Measurements from ENCODE around the gene LIPT2.
"Not testable (repeated sequence)": the region's sequence is repeated elsewhere in the genome, so short reads cannot be mapped to it uniquely, and the experiment has no call there.

Gene LIPT2

GRCh38 chr11:74492974-74493790, at the start of gene LIPT2:
Gene LIPT2 (minus strand): TSS chr11:74493724. CDS start chr11:74493703, 21 bp downstream.
- DNase-seq (ENCODE audit: low spot score) (peak; percentile 87), FAIRE-seq (peak; percentile 62)

DNA sequence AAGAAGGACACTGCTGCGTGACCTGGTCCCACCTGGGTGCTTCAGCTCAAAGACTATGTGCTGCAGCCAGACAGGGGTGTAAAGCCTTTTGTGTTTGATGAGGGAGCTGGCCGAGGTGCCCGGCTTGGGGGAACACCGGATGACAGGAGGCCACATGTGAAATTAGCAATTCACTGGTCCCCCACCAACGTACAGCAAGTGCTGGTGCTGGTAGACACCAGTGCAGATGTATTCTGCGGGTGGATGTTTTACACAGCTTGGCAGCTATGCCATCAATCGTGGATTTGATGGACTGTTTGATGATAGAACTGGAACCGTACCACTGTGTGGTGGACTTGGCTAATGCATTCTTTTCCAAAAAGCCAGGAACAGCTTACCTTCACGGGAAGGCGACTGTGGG, 47.9 kb upstream of the LIPT2 start:
- FAIRE-seq (no peak), DNase-seq (ENCODE audit: low spot score) (no peak)

DNA sequence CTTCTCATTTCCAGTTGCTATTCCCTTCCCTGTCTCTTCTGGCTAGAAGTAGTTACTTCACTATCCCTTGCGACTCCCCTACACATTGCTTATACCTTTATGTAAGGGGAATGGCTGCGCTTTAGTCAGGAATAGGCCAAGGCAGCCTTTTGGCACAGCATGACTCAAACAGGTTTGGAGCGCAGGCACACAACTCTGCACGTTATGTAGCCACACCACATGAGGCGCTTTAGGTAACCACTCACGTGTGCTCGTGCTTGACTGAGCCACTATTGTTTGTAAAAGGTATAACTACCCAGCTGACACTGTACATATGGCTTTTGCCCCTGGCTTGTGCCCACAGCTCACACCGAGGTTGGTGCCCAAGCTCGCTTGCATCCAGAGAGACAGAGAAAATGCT, 46.7 kb upstream of the LIPT2 start:
- no peak for FAIRE-seq

DNA sequence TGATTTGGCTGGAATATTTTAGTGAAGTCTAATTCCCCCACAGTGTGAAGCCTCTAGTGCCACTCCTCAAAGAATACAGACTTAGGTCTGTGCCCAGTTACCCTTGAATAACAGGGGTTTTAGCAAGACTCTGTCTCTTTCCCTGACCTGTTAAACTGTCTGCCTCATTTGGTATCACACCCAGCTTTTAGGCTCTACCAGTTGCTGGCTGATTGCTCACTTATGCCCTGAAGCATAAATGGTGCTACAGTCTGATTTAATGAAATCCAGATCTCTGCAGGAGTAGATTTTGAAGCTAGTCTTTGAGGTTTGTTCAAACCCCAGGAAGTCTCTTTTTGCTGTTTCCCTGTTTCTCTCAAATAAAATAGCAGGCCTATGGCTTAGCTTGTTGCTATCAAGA, 45.2 kb upstream of the LIPT2 start:
- DNase-seq (ENCODE audit: low spot score) (no peak), FAIRE-seq (no peak)

More for the DNA sequence above, 46.7 kb upstream of the LIPT2 start:
- DNase-seq (ENCODE audit: low spot score) = no peak

- FAIRE-seq (no peak), DNase-seq (ENCODE audit: low spot score) (no peak)
These were observed 42.0 kb upstream of the LIPT2 start for GRCh38 chr11:74535371-74536160.

- not testable (repeated sequence) for DNase-seq (ENCODE audit: low spot score); FAIRE-seq
These were observed 41.4 kb upstream of the LIPT2 start for GRCh38 chr11:74534946-74535275.

DNA sequence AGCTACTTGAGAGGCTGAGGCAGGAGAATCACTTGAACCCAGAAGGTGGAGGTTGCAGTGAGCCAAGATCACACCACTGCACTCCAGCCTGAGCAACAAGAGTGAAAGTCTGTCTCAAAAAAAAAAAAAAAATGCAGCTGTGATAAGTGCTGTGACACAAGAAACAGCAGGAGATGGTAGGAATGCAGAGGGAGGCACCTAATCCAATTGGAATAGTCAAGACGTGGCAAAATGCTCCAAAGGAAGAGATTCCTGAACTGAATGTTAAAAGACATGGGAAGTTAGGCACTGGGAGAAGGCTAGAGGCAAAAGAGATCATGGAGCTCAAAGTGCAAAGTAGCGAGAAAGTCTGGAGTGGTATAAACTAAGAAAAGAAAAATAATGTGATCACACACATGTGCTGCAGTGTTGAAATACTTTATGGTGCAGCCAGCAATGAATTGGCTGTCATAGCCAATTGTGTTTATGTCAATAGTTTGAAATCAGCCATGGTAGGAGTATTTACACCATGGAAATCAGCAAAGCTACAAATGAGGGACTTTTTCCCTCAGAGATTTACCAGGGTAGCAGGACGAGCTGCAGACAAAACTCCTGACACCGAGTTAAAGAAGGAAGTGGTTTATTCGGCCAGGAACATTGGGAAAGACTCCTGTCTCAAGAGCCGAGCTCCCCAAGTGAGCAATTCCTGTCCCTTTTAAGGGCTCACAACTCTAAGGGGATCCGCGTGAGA, 40.9 kb upstream of the LIPT2 start:
- DNase-seq (ENCODE audit: low spot score) (no peak), FAIRE-seq (no peak)

GRCh38 chr11:74533421-74533820, 39.9 kb upstream of the LIPT2 start:
- DNase-seq (ENCODE audit: low spot score) (no peak), FAIRE-seq (no peak)

DNA sequence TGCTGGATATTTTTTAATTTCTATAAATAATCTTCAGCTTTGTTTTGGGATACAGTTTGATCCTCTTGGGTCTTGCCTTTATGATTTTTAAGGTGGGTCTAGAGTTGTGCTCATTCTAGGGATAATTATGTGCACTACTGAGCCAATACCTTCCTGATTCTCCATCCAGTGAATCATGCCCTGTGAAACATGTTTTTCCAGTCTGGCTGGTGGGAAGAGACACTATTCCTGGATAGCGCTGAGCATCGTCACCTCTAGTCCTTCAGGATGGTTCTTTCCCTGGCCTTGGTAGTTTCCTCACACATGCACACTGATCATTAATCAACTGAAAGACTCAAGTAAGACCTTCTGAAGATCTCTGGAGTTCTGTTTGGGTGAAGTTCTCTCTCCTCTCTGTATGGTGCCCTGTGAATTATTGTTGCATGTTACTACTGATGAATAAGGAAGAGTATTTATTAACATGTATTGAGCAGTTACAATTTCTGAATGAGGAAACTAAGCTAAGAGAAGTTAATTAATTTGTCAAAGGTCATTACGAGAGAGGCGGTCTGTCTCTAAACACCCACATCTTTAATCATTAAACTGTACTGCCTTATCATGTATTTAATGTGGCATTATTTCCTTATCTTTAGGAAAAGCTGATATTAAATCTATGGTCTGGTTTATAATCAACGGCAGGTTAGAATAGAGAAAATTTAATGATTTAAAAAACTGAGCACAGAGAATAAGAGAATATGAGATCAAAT, 39.1 kb upstream of the LIPT2 start:
- FAIRE-seq = no peak
- DNase-seq (ENCODE audit: low spot score) = no peak

DNA sequence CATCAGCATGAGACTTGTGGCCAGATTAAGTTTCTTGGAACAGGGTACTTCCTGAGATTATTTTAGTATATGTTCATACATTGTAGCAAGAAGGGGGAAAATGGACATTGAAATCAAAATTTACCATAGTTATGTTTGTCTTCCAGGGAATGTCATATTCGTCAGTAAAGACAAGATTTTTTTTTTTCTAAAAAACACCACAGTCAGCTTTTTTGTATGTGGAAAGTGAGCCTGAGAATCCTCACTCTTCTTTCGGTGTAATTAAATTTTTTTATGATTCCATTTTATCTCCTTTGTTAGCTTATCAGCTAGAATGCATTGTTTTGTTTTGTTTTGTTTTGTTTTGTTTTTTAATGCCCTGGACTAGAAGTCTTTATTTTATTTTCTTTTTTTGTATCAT, 31.5 kb upstream of the LIPT2 start:
- FAIRE-seq (no peak), DNase-seq (ENCODE audit: low spot score) (no peak)

DNA sequence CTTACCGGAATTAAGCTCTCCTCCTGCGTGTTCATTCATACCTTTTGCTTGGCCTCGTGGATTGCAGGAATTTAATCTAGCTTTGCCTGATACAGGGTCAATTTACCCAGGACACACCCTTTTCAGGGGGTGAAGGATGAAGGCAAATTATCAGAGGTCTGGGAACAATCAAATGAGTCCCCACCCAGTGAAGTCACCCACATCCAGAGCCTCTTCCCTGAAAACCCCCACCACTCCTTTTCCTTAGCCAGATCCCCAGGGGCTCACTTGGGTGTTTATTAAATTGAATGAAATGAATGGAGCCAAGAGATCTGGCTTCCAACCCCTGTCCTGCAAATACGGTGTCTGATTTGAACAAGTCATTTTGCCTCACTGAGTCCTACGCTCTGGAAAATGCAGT, 31.0 kb upstream of the LIPT2 start:
- no peak for FAIRE-seq
- no peak for DNase-seq (ENCODE audit: low spot score)

- no peak for DNase-seq (ENCODE audit: low spot score)
These were observed 29.3 kb upstream of the LIPT2 start for GRCh38 chr11:74522776-74523175.

GRCh38 chr11:74521666-74522252, 28.2 kb upstream of the LIPT2 start:
- FAIRE-seq (no peak), DNase-seq (ENCODE audit: low spot score) (no peak)

More at GRCh38 chr11:74522776-74523175, 29.3 kb upstream of the LIPT2 start:
- FAIRE-seq = no peak

DNA sequence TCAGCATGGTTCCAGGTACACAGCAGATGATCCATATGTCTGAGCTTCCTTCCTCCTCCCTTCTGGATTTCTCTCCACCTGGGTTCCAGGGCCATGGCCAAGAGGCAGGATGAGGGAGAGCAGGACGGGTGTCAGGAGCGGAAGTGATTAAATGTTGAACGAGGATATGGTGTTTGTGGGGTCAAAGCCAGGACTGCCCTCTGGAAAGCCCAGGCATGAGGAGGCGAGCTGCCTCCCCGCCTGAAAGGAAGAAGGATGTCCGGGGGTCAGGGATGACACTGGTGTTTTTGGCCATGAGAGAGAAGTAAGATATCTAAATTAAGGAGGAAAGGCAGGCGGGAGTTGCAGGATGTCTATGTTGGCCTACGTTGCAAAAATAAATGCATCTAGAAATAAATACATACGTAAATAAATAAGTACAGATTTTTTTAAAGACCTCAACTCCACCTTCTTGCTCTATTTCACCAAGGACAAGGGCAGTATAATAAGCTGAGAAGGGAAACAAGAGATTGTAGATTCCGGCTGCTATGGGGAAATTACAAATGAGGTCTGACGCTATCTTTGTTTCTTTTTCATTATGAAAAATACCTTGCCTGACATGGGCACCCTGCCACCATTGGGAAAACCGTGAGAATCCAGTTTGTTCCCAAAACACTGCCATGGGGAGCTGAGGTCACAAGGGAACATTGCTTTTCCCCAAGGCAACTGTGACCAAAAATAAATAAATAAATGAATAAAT, 27.6 kb upstream of the LIPT2 start:
- DNase-seq (ENCODE audit: low spot score) (no peak), FAIRE-seq (no peak)

DNA sequence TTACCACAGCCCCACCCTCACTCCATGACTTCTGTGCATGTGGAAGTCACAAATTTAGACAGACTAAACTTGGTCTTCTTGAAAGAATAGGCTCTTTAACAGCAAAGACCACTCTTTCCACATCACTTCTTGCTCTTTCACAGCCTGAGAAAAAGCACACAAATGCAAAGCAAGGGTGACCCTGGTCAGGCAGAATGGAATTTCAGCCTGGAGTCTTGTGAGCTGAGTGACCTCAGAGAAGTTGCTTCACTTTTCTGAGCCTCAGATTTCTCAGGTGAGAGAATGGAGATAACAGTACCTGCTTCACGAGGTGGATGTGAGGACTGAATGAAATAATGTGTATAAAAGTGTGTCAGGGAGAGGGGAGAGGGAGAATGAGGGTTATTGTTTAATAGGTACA, 26.8 kb upstream of the LIPT2 start:
- no peak for DNase-seq (ENCODE audit: low spot score)

GRCh38 chr11:74519710-74520109, 26.2 kb upstream of the LIPT2 start:
- no peak for FAIRE-seq

More for the DNA sequence above, 26.8 kb upstream of the LIPT2 start:
- no peak for FAIRE-seq

DNA sequence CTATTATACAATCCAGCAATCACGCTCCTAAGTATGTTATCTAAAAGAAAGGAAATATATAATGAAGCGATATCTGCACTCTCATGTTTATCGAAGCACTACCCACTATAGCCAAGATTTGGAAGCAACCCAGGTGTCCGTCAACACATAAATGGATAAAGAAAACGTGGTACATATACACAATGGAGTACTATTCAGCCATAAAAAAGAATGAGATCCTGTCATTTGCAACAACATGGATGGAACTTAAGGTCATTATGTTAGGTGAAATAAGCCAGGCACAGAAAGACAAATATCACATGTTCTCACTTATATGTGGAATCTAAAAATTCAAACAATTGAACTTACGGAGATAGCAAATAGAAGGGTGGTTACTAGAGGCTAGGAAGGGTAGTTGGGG, 24.1 kb upstream of the LIPT2 start:
- not testable (repeated sequence) for DNase-seq (ENCODE audit: low spot score); FAIRE-seq

More at GRCh38 chr11:74519710-74520109, 26.2 kb upstream of the LIPT2 start:
- no peak for DNase-seq (ENCODE audit: low spot score)

- no peak for FAIRE-seq
These were observed 14.1 kb upstream of the LIPT2 start for GRCh38 chr11:74507582-74507981.

GRCh38 chr11:74506823-74507222, 13.3 kb upstream of the LIPT2 start:
- DNase-seq (ENCODE audit: low spot score) (no peak), FAIRE-seq (no peak)

More at GRCh38 chr11:74507582-74507981, 14.1 kb upstream of the LIPT2 start:
- no peak for DNase-seq (ENCODE audit: low spot score)

DNA sequence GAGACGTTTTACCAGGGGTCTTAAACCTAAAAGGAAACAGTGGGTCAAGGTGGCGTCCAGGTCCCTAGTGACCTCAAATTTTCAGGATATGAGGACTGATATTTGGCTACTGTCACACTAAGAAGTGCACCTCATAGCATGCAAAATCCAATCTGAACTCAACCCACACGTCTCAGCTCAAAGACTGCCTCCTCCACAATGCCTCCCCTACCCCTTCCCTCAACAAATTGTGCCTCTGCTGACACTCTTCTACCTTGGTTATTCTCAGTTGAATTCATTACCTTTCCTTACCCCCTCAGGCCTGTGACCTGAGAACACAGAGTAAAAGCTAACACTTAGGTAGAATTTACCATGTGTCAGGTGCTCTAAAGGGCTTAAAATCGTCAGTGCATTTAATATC, 12.4 kb upstream of the LIPT2 start:
- FAIRE-seq = no peak
- no peak for DNase-seq (ENCODE audit: low spot score)

Data from RCC 7860 (cell line).